NCI-H1092 (cell line): ENCODE data around the gene NCOR1.
"Not testable (repeated sequence)": the region's sequence is repeated elsewhere in the genome, so short reads cannot be mapped to it uniquely, and the experiment has no call there.

Source experiments
- DNase-seq: peaks from one replicate; lab custom pipeline; 2025; lab: John Stamatoyannopoulos, UW

NCOR1 gene

DNA sequence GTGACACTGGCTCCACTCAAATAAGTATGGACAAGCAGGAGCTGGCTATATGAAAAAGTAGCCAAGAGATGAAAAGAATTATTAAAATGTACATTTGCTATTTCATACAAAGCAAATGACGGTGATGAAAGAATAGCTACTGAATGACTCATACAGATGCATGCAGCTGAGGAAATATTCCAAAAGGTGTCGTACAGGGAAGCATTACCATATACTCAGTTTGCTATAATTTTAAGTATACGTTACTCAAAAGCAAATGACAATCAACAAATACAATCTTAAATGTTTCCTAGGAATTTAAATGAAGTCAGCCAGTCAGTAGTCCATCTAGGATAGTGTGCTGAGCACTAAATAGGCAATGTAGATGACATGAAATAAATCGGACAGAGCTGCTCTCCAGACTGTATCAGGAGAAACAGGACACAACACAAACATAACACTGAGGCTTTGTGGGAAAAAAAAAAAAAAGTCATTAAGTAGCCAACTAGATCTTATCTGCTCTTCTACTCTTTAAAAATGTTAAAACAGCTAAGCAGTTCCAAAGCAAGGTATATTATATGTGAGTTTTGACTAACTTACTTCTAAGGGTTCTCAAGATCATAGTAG, 65.0 kb downstream of the NCOR1 start:
- no peak for DNase-seq

DNA sequence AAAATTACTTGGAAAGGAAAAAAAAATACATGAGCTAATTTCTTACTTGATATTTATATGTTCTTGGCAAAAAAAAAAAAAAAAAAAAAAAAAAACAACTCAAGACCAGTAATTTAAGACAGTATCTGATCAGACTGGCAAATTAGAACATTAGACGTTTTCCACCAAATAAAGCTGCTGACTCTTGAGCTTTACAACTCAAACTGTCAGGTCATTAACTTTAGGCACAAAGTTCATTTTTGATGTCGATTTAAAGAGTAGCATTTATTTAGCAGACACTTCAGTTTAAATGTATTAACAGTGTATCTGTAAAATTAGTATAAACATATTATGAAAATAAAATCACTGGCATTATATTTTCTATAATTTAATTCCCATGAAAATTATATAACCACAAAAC, 66.7 kb downstream of the NCOR1 start:
- DNase-seq: no peak

DNA sequence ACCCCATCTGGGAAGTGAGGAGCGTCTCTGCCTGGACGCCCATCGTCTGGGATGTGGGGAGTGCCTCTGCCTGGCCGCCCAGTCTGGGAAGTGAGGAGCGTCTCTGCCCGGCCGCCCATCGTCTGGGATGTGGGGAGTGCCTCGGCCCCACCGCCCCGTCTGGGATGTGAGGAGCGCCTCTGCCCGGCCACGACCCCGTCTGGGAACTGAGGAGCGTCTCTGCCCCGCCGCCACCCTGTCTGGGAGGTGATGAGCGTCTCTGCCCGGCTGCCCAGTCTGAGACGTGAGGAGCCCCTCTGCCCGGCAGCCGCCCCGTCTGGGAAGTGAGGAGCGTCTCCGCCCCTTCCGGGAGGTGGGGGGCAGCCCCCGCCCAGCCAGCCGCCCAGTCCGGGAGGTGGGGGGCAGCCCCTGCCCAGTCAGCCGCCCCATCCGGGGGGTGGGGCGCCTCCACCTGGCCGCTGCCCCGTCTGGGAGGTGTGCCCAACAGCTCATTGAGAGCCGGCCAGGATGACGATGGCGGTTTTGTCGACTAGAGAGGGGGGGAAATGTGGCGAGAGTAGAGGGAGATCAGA, 69.9 kb downstream of the NCOR1 start:
- not testable (repeated sequence) for DNase-seq

DNA sequence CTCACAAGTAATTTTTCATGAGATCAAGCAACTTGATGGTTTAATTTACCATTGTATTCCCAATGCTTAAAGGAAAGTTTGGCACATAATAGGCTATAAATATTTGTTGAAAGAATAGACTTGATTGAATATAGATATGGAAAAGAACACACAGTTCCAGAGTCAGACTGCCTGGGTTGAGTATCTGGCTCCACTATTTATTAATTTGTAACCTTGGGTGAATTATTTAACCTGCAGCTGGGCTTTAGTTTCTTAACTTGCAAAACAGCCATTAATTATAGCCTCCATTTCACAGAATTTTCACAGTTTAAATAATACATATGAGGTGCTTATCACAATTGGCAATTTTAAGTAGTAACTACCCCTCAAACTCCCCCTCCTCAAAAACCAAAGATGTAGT, 73.6 kb downstream of the NCOR1 start:
- no peak for DNase-seq

DNA sequence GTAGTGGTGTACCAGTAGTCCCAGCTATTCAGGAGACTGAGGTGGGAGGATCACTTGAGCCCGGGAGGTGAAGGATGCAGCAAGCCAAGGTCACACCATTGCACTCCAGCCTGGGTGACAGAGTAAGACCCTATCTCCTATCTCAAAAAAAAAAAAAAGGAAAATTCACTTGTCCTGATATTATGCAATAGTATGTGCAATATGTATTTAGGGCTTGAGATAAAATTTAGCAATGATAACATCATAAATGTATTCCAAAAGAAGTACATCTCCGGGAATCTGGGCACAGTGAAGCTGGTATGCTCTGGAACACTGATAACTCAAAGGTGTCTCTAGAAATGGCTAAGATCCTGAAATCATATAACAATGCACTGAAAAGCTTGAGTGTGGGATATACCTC, 74.5 kb downstream of the NCOR1 start:
- no peak for DNase-seq

DNA sequence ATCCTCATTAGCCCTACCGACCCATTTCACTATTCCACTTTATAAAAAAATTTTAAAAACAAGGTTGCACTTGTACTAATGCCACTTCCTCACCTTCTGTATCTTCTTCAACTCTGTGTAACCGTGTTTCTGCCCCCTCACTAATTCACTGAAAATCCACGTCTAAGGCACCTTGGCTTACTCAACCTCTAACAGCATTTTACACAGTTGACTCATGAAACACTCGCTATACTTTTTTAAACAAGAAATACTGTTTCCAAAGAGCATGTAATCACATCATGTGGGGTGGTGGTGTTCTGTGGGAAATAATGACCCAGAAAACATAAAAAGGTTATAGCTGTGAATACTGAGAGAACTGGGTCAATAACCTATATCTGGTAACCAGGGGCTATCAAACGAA, 79.9 kb downstream of the NCOR1 start:
- no peak for DNase-seq

DNA sequence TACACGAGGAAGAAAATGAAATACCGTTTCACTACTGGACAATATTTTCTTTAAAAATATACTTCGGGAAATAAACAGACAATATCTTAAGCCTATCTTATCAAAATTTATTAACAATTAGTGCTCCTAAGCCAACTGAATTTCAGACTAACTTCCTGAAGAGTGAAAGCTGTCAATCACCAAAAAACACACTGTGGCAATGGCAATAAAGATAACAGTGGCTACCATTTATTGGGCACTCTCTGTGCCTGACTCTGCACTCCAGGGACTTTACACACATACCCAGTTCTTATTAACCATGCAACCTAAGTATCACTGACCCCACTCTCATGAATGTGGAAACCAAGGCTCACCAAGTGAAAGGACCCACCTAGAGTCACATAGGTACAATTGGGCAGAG, 83.7 kb downstream of the NCOR1 start:
- no peak for DNase-seq

DNA sequence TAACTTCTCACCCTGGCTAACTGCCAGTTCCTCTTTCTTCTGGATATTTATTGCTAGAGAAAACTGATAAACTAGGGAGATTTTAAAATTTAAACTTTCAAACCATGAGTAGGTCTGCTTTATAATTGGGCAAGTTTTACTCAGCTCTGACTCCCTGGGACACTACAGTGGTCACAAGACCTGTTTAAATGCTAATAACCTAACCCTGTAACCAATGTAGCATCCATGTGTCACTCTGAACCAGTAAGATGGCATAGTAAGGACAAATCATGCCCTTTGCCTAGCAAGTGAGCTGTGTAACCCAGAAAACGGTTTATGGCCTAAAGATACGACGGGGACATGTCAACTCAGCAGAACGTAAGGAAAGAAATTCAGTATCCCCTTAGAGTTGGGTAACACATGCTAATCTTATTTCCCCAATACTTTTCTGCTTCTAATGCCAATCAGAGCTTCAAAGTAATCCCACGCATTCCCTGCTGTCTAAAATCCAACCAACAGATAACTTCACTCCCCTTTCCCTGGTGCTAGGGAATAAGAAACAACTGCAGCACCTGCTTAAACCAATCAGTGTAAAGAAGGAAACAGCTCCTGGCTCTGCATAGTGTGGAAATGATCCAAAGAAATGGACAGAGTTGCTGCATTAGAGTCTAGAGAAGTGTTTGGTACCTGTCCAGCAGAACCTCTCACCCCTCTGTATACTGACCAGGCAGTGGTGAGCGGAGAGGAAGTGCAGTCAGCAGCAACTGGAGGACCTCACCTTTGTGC, 85.7 kb downstream of the NCOR1 start:
- no peak for DNase-seq

DNA sequence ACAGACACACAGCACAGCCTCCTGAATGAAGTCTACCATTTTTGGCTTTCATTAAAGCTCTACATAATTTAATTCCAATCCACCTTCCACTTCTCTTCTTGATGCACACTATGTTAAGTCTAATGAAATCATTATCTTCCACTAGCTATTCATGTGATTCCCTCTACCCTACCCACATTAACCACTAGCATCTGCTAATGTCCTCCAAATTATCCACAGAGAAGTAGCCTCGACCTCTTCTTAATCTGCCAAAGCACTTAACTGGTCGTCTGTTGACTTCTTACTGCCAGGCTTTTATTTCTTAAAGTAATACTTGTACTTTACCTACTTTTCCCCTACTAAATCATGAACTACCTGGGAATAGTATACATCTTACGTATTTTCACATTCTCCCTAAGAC, 91.8 kb downstream of the NCOR1 start:
- DNase-seq: no peak

DNA sequence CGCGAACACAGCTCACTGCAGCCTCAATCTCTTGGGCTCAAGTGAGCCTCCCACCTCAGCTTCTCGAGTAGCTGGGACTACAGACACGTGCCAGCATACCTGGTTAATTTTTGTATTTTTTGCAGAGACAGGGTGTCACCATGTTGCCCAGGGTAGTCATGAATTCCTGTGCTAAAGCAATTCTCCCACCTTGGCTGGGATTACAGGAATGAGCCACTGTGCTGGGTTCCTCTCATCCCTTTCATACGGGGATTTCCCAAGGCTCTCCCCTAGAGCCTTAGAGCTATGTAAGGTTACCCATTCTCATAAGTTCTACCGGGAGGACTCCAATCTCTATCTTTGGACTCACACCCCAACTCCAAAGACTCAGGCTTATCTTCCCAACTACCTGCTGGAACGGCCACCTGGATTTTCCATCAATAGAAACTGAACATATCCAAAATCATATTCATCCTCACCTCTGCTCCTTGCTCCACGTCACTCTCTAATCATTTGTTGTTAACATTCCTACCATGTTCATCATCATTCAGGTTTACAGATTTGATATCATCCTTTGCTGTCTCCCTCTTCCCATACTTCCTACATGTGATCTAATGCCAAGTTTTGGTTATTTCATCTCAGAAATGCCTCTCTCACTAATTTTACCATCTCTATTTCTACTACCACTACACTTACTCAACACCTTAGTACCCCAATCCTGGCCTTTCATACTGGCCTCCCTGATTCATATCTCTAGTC, 92.5 kb downstream of the NCOR1 start:
- no peak for DNase-seq

DNA sequence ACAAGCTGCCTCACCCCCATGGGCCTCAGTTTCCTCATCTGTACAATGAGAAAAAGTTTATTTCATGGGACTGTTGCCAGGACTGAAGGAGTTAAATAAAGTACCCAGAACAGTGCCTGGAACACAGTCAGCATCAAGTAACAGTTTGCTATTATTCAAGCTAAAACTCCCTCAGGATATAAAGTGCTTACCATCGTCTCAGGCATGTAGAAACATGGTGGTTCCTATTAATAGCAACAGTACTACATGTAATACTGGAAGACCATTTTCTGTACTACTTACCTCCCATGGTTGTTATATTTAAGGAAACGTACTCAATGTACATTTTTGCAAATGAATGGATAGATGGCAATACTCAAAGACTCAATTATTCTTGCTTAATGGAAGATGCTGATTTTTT, 93.4 kb downstream of the NCOR1 start:
- DNase-seq: no peak

DNA sequence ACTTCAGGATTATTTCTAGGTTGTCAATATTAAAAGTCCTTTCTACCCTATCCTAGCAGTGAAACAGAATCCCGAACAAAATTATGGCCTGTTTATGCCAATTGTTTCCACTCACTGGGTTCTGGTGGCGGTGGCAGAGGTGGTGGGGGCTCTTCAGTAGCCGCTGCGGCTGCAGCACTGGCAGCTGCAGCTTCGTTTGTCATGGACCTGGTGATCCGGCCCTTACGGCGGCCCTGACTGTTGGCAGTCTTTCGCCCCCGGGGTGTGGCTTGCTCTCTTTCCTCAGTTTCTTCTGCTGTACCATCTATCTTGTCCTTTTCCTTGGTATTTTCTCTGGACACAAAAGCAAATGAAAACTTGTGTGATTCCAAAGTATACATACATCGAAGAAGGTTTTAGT, 94.4 kb downstream of the NCOR1 start:
- no peak for DNase-seq

DNA sequence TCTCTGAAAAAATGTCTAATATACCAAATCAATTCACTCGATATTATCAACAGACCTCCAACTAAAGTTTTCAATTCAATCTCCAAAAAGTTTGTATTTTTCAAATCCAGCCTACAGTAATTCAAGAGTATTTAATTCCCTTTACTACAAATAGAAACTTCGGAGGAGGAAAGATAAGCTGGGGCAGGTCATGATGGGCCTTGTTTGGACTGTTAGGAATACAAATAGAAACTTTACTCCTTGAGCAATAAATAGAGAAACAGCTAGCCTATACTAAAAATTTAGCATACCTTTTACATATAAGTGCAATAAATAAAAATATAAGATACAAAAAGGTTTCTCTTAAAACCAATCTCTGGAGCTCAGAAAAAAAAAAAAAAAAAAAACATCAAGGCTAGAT, 98.2 kb downstream of the NCOR1 start:
- no peak for DNase-seq

DNA sequence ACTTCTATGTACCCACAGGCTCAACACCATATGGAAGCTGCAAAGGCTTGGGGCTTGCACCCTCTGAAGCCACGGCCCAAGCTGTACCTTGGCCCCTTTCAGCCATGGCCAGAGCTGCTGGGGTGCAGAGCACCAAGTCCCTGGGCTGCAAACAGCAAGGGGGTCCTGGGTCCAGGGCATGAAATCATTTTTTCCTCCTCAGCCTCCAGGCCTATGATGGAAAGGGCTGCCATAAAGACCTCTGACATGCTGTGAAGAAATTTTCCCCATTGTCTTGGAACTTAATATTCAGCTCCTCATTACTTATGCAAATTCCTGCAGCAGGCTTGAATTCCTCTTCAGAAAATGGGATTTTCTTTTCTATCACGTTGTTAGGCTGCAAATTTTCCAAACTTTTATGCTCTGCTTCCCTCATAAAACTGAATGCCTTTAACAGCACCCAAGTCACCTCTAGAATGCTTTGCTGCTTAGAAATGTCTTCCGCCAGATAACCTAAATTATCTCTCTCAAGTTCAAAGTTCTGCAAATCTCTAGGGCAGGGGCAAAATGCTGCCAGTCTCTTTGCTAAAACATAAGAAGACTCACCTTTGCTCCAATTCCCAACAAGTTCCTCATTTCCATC, 100.1 kb downstream of the NCOR1 start:
- DNase-seq: not testable (repeated sequence)

DNA sequence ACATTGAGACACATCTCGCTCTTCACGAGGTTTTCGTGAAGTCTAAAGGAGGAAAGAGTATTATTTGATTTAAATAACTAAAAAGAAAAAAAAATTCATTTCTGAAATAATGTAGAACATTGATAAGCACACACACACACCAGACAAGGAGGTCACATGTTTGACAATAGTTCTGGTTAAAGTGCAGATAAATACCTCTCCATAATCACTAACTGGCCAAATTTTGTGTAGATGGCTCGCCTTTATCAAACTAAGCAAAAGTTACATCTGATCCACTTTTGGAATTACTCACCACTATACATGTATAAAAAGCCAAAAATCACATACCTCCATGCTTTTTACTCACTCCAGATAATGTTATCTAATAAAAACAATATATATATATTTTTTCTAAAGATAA, 106.5 kb downstream of the NCOR1 start:
- no peak for DNase-seq

DNA sequence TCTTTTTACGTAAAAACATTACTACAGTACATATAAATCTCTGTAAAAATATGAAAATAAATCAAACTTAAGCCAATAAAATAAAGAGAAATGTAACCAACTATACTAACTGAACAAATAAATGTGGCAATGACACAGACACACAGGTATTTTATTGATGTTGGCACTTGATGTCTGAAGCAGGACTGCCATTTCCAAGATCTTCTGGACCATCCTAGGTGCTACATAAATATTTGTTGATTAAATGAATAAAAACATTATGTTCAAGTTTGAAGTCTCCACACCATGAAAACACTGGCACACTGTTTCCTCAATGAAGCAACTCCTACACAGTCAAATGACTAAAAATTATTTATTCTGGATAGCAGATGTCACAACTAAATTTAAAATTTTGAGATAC, 106.9 kb downstream of the NCOR1 start:
- no peak for DNase-seq

DNA sequence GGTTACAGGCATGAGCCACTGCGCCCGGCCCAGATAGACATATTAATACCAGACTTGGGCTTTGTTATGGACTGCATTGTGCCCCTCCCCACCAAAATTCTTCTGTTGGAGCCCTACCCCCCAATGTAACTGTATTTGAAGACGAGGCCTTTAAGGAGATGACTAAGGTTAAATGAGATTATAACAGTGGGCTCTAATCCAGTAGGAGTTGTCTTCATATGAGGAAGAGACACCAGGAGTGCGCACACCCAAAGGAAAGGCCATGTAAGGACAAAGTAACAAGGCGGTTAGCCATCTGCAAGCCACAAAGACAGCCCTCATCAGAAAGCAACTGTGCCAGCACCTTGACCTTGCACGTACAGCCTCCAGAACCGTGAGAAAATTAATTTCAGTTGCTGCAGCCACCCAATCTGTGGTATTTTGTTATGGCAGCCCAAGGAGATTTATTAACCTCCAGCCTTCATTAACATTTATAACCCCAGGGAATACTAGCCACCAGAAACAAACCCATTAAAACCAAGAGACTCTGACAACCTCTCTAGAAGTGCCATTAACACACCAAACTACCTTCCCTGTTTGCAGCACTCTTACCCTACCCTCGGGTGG, 108.1 kb downstream of the NCOR1 start:
- DNase-seq: no peak

DNA sequence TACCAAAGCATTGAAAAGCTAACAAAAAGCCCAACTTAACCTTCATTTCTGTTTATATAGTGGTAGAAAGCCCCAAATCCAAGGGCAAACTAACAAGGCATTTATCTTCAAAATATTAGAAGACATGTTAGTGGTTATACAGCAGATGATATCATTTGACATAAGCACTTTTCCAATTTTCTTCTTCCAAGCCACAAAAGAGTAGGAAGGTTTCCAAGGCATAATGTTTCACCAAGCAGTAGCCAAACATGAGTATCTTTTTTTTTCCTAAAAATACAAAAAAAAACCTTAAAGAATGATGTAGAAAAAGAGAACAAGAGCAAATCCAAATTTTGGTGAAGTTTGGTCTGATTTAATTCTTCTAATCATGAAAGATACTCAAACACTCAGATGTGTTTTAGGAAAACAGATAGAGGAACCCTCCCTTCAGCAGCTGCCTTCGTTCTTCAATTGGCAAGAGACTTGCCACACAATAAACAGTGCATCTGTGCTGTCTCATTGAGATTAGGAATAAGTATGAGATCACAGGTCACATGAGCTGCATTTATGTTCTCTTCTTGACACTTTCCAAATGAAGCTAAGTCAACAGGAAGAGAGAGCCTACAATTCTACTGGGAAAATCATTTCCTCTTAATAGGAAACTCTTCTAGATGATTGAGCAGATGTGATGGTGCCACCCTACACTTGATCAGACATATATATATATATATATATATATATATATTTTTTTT, 109.0 kb downstream of the NCOR1 start:
- DNase-seq: no peak

DNA sequence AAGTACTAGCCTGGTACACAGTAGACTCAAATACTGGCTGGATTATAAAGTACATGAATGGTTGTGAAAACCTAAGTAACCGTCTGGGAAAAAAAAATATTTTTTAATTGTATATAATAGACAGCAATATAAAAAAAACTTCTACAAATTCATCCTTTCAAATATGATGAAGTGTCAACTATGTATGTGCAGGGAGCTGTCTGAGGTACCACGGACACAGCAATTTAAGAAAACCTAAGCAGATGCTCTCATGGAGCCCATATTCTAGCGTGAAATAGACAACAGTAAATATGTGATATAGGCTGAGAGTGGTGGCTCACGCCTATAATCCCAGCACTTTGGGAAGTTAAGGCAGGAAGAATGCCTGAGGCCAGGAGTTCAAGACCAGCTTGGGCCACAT, 111.1 kb downstream of the NCOR1 start:
- DNase-seq: no peak

DNA sequence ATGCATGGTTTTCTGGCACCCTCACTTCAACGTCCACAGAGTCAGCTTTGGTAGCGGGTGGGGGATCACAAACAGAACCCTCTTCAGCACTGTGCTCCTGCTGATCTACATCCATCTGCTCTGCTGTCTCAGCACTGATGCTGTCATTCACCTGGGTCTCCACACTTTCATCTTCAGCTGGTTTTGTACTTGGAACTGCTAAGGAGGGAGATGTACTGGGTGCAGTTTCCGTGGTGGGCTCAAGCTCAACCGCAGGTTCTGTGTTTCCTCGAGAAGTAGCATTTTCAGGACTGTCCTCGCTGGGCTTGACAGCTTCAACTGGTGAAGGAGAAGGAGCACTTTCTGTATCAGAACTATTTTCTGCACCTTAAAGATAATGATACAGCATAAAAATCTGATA, 113.9 kb downstream of the NCOR1 start:
- no peak for DNase-seq

DNA sequence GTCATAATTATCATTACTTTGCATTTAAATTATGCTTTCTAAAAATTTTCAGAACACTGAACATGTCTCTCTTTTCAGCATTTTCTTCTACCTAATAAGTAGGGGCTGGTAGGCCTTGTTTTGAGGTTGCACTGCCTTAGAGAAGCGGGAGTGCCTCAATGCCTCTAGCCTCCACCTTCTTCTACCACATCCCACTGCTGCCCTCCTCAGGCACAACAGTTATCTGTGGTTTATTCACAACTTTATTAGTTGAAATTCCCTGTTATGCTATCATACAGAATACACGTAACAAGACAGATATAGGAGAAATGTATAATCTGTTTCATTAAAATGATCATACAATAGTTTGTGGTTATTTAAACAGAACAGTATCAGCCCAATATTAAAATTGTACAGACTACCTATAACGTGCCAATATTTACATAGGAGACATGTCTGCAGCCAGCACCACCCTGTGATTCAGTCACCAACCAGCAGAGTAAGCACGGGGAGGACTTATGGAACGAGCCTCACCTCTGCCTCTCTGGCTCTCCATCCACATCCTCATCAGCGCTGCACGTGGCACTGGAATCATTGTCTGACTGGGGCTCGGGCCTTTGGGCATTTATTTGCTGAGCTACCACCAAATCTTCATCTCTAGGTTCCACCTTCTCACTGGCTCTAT, 114.5 kb downstream of the NCOR1 start:
- DNase-seq: no peak
